Right ventricle myocardium superior (tissue), 1 donor: ENCODE measurements around the gene SPSB1. TPM values are rescaled to one million over a fixed set of nuclear protein-coding genes. Genes with fewer than 3 reads are reported as not detected.
"Not testable (repeated sequence)": the region's sequence is repeated elsewhere in the genome, so short reads cannot be mapped to it uniquely, and the experiment has no call there.

Source experiments
- ATAC-seq: fragments of 200-7000 bp; cut with Tn5 transposase; one replicate; pipeline ENCODE4 v1.9.1; 2020; ENCODE audit warnings: mild to moderate bottlenecking; ENCODE audit not compliant: poor library complexity
- DNase-seq: peaks from one replicate; pipeline ENCODE4 v3.0.0-alpha.2; 2020
- intact Hi-C: fragments of 100-400 bp; cut with DNase I; formaldehyde crosslinking; loops from one replicate; pipeline ENCODE4 v1.11.2; 2022
- total RNA-seq: library from RNA; stranded (reverse); fragmentation: NEBNext Ultra II Directional; extraction: Animal tissue kit (Norgen Biotek cat#: 25700); gene quantifications from one replicate; pipeline ENCODE4 v1.2.1, GENCODE V29; 2021
- donor health status: DM: no; HTN: yes; CAD: no; lungs with severe emphysema.

SPSB1 gene
- total RNA-seq, 1 donor from 2014 or later: 13.0 TPM

DNA sequence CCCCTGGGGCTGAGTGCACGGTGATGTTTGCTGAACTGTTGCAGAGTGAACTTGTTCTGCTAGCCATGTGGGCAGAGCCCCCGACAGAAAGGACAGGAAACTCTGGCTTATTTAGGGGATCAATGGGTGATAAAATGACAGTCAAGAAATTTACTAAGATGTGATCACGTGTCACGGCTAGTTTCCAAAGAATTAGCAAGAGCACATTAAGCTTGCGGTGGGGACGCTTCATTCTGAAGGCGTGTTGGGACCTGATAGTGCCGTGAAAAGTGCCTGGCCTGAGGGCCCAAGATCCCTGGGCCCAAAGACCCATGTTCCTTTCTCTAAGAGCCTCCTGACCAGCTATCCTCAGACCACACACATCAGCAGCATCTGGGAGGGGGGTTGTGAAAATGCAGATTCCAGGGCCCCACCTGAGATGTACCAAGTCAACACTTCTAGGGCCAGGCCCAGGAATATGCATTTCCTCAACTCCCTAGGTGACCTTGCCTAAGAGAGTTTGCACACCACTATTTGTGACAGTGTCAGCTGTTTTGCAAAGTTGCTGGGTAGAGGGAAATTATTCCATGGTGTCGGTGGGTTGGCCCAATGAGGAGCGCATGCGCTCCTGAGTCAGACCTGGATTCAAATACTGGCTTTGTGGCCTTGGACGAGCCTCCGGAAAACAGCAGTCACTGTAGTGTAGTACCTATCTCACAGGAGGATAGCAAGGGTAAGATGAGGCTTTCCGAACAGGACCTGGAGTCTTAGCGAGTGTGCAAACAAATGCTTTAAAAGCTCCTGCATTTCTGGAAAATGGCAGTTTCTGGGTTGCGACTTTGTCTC is 77.5 kb downstream of the SPSB1 start:
- no peak for ATAC-seq
- DNase-seq: no peak
- intact Hi-C loops: loop anchor here (10.0 kb wide), 1 partner anchor 65 kb away; no protein-coding TSS in a partner anchor

DNA sequence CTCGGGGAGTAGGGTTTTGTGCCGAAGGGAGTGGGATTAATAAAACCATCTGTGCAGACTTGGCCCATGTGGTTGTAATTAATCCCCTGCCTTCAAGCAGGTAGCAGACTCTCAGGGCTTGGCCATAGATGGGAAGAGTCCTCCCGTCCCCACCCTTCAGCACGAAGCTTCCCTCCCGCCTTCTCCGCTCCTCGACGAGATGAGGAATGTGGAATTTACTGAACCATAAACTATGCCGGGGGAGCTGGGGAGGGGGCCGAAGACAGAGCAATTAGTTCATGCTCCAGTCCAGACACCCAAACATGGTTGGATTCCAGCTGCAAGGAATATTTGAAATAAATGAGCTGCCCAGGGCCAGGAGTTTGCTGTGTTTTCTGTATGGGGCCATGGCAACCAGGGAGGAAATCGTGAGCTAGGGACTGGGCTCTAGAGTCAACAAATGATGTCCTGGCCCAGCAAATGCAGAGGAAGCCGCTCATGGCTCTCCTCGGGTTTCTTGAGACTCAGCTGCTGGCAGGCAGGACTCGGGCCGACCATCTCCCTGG is 78.8 kb downstream of the SPSB1 start:
- intact Hi-C loops: no loop called here
- peak; percentile 71 for DNase-seq
- peak; percentile 65 for ATAC-seq

DNA sequence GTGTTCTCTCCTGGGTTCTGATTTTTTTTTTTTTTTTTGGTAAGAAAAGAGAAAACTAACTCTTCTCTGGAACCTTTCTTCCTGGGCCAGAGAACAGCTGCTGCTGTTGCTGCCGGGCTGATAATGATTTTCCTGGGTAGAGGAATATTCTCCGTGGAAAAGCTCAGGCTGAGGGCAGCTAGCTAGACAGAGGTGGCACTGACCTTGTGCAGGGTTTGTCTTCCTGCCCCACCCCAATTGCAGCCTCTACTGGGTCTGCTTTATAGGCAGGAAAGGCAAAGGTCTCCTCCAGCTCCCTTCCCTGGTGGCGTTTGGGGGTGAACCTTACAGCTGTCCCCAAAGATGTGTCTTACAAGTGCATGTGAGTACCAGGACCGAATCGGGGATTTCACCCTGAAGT is 79.3 kb downstream of the SPSB1 start:
- ATAC-seq (no peak), DNase-seq (no peak)
- intact Hi-C loops: no loop called here

DNA sequence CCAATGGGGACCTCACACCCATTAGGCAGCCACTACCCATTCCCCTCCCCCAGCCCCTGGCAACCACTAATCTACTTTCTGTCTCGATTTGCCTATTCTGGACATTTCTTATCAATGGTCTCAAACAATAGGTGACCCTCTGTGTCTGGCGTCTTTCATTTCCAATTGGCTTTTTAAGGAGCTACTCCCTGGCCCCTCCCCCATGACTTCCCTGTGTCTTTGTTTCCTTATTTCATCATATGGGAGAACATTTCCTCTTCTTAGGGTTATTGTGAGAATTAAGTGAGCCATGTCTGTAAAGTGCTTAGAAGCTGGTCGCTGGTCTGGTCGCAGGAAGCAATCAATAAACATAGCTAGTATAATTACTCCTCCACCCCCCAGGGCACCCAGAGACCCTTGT is 80.9 kb downstream of the SPSB1 start:
- DNase-seq: no peak
- intact Hi-C loops: no loop called here
- ATAC-seq: no peak

DNA sequence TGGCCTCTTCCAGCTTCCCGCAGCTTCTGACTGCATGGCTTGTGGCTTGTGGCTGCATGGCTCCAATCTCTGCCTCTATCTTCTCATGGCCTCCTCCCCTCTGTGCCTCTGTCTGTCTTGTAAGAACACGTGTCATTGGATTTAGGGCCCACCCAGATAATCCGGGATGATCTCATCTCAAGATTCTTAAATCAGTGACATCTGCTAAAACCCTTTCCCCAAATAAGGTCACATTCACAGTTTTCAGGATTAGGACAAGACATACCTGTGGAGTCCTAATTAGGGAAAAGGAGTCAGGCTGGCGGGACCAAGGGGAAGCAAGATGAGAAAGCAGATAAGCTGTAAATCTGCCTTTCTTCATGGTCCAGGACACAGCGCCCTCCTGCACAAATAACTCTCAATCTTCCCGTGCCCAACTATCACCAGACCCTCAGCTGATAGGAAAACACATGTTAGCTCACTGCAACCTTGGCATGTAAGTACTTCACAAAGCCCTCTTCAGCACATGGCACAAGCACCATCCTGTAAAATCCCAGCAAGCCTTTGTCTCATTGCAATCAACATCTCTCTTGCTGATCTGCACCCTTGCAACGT is 82.2 kb downstream of the SPSB1 start:
- ATAC-seq: no peak
- intact Hi-C loops: no loop called here
- no peak for DNase-seq

DNA sequence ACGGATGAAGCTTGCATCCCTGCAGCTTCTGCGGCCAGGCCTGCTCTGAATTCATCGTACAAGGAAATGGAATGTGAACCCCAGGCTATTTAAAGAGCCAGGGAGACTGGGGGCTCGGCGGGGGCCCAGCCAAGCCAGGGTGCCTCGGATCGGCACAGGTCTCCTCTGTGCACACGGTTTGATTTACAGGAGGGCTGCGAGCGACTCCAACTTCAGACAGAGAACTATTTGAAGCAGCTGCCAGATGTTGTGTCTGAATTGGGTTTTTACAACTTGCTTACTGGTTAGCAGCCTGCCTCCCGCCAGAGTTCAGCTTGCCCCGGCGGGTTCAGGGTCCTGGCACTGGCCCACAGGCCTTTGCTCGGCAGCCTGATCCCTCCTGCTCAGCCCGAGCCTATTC is 83.2 kb downstream of the SPSB1 start:
- intact Hi-C loops: no loop called here
- peak; percentile 52 for ATAC-seq
- peak; percentile 80 for DNase-seq

DNA sequence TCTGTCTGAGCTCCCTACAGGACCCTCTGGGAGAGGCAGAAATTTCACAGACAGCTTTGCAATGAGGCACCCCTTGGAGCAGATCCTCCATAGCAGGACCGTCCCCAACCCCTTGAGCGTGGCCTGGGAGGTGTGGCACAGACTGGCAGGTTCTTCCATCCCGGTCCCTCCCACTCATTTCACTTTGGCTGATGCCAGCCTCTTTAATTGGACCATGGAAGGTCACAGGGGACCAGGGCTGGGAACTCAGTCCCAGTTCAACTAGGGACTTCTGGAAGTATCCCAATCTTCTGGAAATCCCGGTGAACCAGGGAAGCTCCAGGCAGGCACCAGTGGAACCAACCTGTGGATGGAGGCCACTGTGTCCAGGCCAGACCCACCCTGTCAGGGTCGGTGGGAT is 83.7 kb downstream of the SPSB1 start:
- intact Hi-C loops: no loop called here
- DNase-seq: no peak

DNA sequence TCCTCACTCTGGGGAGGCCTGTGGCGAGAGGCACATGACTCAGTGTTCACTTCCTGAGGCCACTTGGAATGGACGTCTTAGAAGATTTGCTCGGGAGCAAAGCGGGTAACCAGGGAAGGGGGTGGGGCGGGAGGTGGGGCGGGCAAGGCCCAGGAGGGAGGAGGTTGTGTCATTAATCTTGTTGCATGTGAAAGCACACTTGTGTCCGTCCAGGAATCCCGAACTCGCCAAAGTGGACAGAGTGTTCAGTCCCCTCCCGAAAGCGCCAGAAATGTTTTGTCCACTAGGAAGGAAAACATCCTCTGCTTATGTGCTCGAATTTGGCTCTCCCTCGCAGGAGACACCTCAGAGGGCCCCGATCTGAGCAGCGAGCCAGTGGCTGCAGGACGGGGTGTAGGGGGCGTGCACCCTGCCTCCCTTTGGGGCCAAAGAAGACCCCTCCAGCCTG is 84.2 kb downstream of the SPSB1 start:
- DNase-seq (peak; percentile 81), ATAC-seq (peak; percentile 77)
- intact Hi-C loops: no loop called here

More for the DNA sequence above, 83.7 kb downstream of the SPSB1 start:
- ATAC-seq: peak; percentile 13

DNA sequence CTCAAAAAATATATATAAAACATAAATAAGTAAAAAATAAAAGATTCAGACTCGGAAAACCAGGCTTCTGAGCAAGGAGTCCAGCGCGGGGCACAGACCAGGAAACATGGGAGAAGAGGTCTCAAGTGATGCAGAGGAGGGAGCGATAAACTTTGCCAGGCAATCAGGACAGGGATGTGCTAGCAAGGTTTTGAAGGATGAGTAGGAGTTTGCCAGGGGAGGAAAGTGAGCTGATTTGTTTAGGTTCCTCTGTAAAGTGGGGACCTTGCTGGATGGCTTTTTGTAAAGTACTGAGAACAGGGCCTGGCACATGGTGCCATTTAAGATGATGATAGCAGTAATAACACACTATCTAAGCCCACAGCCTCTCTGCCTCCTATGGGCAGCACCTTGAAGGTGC is 86.1 kb downstream of the SPSB1 start:
- intact Hi-C loops: no loop called here
- DNase-seq: no peak
- no peak for ATAC-seq

DNA sequence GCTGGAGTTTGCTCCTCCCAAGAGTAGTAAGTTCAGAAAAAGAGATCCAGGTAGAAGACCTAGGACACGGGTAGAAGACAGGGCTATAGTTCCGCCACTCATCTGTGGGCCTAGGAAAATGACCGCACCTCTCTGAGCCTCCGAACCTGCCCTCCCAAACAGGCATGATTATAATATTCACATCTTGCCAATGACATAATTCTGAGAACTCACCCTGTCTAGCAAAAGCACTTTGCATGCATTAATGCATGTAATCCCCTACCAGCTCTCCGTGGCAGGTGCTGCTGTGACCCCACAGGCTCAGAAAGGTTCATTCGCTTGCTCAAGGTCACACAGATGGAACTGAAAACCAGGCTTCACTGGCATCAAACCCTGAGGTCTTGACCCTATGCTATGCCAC is 88.0 kb downstream of the SPSB1 start:
- ATAC-seq (no peak), DNase-seq (no peak)
- intact Hi-C loops: no loop called here

DNA sequence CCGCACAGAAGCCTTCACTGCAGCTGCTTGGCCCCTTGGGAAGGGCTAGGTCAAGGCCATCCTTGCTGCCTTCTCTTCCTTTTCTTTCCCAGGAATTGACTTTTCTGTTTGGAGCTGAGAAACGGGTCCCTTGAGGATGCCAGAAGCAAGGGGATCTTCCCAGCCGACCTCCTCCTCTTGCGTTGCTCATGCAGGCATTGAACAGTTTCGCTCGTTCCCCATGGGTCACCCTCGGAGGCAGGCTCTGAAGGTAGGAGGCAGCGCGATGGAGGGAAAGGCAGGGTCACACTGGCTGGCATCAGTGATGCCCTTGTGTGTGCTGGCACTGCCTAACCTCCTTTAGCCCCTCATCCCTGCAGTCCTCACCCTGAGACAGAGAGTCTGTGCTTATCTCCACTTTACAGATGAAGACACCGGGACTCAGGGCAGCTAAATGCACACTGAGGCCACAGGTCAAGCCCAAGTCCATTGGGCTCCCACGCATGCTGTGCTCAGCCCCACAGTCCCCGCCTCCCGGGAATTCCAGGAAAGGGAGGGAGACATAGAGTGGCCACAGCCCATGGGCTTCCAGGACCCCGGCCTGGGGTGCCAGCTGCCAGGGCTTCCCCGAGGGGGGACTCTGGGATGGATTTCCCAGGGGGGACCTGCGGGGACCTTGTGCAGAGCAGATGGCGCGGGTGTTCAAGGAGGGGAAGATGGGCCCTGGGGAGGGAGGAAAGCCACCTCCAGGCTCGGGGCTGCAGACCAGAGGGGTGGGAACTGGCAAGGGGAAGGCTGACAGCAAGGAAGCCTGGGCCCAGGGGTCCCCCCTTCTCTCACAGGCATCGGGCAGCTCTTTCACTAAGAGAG is 90.2 kb downstream of the SPSB1 start:
- intact Hi-C loops: no loop called here
- no peak for ATAC-seq

DNA sequence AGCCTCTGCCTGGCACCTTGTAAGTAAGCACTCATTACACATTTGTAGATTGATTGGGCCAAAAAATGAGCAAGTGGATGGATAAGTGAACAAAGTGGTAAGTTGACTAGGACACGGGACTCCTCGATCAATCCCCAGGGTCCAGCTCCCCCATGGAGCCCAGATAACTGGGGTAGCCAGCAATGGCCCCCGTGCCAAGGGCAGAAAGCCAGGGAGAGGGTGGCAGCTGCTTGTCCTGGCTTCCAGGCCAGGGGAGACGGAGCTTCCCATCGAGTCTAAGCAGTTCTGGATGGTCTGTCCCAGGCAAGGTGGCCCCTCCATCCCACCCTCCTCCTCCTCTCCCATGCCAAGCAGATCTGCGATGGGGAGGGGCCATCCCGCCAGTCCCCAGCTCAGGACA is 91.4 kb downstream of the SPSB1 start:
- DNase-seq (no peak), ATAC-seq (no peak)
- intact Hi-C loops: no loop called here

More for the DNA sequence above, 90.2 kb downstream of the SPSB1 start:
- DNase-seq: no peak

DNA sequence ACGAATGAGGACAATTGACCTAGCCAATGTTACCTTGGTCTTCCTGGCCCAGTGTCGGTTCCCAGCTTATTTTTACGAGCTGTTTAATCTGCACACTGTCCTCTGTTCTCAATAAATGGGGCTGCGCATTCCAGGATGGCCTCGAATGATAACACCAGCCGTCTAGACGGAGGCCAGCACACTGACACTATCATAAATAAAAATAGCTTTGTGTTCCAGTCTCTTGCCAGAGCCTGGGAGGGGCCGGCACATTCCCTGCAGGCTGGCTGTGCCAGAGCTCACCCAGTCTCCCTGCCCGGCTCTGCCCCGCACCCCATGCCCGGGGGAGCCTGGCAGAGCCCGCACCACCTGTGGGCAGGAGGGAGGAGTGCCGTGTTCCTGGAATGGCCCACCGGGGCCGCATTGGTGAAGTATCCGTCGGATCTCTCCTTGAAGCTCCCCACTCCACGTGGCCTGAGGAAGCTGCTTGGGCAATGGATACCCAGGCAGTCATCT is 92.1 kb downstream of the SPSB1 start:
- ATAC-seq (peak; percentile 93), DNase-seq (peak; percentile 80)
- intact Hi-C loops: loop anchor here (5.0 kb wide), 1 partner anchor 53 kb away; no protein-coding TSS in a partner anchor

DNA sequence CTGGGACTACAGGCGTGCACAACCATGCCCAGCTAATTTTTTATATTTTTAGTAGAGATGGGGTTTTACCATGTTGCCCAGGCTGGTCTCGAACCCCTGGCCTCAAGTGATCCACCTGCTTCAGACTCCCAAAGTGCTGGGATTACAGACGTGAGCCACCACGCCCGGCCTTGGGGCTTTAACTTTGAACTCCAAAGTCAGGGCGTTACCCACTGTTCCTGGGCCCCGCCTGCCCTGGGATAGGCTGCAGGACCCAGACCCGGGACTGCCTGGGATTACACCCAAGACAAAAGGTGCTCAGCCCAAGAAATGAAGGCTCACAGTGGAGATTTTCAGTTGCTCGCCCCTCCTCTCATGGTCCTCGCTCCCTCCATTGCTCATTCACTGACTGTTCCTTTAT is 92.7 kb downstream of the SPSB1 start:
- not testable (repeated sequence) for DNase-seq, ATAC-seq
- intact Hi-C loops: loop anchor here (5.0 kb wide), 1 partner anchor 52 kb away; no protein-coding TSS in a partner anchor

DNA sequence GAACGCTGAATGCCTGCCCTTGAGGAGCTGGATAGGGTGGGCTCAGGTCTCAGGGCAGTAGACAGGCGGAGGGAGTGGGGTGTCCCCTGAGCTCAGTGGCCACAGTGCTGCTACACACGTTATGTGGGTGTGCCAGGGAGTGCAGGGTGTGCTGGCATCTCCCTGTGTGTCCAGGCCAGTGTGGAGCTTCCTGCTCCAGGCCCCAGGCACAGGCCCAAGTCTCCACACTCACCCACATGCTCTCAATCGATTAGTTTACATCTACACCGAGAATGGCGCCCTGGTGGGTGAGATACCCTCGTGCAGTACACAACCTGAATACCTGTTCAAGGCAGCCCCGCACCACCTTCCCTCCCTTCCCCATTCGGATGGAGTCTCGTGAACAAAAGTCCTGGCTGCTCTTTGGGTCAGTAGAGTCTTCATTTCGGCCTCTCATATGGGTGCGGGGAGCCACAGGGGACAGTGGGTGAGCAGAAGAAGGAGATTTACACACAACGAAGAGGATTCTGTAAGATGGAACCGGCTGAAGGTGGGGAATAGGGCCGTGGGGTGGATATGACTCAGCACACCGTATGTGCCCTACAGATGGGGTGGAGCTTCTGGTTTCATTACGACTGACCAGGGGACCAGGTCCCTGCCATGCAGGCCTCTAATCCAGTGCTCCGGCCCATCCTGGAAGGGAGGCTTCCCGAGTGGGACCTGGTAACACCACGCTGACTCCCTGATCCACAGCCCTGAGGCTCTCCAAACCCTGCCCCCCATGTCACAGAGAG is 93.3 kb downstream of the SPSB1 start:
- no peak for ATAC-seq
- intact Hi-C loops: loop anchor here (5.0 kb wide), 1 partner anchor 51 kb away; no protein-coding TSS in a partner anchor

DNA sequence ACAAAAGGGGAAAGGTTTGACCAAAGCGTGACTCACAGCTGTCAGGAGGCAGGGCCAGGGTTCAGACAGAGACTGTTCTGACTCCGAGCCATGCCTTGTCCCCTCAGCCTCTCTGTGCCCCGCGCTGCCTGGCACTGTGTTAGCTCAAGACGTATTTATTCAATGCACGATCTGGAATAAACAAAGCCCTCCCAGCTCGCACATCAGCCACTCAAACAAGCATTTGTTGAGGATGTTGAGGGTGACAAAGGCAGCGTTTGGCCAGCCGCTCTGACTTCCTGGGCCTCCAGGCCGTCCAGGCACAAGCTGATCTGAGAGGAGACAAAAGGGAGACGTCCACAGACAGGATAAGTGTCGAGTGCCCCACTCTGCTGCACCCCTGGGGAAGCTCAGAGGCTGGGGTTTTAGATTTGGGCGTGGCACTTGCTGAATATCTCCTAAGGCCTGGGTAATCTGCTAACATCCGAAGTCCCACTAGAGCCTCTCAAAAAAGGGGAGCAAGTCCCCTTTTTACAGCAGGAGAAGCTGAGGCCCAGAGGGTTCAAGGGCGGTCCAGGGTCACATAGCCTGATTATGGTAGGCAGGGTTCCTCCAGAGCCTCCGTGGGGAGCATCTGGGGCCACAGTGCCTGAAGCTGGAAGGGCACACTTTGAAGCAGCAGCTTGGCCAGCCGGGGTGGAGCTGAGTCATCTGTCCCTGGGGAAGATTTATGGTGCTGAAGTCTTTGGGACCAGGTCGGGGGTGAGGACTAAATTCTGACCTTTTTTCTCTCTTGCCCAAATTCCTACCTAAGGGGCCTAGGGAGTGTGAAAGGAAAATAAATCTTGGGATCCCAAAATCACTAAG is 95.9 kb downstream of the SPSB1 start:
- ATAC-seq (no peak), DNase-seq (no peak)
- intact Hi-C loops: loop anchor here (5.0 kb wide), 1 partner anchor 49 kb away; no protein-coding TSS in a partner anchor

More for the DNA sequence above, 93.3 kb downstream of the SPSB1 start:
- no peak for DNase-seq

DNA sequence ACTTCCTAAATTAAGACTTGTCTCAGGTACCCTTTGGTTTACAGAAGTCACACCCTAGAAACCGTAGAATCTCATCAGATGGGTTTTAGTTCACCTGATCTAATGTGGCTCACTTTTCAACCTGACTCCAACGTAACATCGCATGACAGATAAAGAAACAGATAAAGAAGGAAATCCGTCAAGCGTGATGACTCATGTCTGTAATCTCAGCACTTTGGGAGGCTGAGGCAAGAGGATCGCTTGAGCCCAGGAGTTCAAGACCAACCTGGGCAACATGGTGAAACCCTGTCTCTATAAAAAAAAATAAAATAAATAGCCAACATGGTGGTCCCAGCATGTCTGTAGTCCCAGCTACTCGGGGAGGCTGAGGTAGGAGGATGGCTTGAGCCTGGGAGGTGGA is 97.3 kb downstream of the SPSB1 start:
- ATAC-seq (no peak), DNase-seq (no peak)
- intact Hi-C loops: loop anchor here (5.0 kb wide), 1 partner anchor 47 kb away; no protein-coding TSS in a partner anchor
